Central memory CD4-positive, alpha-beta T cell (primary cell): ENCODE results near the gene ZNF479.
"Not testable (repeated sequence)": the region's sequence is repeated elsewhere in the genome, so short reads cannot be mapped to it uniquely, and the experiment has no call there.

ENCODE experiments used
- DNase-seq: peaks from one replicate; pipeline ENCODE4 v3.0.0; 2022
- total RNA-seq, 3 experiments: gene quantifications; one replicate each; lab custom pipeline; 2026; lab: John Stamatoyannopoulos, UW

The ZNF479 gene
- 0 reads per million in 3 experiments for total RNA-seq

DNA sequence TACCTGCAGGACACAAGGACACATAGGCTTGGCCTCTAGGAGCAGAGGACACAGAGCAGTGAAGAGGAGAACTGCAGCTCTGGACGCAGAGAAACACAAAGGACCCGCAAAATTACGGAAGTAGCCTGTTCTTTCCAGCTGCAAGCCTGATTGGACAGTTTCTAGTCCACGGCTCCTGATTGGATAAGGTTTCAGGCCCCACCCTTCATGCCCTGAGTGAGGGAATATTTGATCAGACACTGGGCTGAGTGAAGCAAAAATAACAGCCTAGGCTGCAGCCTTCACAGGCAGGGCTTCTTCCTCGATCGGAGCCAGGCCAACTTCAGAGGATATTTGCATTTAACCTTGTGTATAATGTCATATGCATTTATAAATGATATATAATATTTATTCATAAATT is at the start of gene ZNF479:
Gene ZNF479, minus strand, starts transcription at position 101 of the 400 bp plus-strand sequence. CDS start 112 bp downstream, outside the sequence.
- DNase-seq: not testable (repeated sequence)

DNA sequence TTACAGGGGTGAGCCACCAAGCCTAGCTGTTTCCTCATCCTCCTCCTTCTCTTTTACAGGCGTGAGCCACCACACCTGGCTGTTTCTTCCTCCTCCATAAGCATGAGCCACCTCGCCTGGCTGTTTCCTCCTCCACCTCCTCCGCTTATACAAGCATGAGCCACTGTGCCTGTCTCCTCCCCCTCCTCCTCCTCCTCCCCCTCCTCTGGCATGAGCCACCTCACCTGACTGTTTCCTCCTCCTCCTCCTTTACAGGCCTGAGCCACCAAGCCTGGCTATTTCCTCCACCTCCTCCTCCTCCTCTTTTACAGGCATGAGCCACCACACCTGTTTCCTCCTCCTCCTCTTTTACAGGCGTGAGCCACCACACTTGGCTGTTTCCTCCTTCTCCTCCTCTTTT is 49.8 kb upstream of the ZNF479 start:
- DNase-seq: no peak

DNA sequence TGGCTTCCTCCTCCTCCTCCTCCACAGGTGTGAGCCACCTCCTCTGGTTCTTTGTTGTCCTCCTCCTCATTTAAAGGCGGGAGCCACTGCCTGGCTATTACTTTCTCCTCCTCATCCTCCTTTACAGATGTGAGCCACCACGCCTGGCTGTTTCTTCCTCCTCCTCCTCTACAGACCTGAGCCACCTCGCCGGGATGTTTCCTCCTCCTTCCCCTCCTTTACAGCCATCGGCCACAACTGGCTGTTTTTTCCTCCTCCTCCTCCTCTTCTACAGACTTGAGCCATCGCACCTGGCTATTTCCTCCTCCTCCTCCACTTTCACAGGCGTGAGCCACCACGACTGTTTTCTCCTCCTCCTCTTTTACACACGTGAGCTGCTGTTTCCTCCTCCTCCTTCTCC is 49.0 kb upstream of the ZNF479 start:
- no peak for DNase-seq

DNA sequence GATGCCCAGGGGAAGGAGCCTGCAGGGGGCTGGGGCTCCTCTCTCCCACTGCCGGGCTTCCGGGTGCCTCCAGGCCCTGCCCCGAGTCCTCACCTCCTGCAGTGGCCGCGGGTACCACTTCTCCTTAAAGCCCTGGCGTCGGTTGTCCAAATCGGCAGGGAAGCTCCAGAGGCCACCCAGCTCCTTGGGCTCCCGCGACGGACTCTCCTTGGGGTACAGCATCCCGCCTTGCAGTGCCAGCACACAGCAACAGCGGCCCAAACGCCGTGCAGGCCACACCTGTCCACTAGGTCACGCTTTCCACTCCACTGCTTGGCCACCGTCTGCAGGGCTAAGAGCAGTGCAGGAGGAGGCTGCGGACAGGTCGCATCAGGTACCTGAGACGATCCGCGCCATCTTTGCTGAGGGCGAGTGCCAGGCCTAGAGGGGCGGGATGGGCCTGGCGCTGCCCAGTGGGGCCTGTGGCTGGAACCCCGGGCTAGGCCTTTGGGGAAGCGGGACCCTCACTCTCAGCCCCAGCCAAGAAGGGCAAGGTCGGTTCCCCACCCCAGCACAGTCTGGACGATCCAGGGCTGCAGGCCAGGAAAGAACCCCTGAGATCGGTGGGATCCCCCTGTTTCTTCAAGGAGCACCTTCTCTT is 47.7 kb upstream of the ZNF479 start:
- DNase-seq: no peak

DNA sequence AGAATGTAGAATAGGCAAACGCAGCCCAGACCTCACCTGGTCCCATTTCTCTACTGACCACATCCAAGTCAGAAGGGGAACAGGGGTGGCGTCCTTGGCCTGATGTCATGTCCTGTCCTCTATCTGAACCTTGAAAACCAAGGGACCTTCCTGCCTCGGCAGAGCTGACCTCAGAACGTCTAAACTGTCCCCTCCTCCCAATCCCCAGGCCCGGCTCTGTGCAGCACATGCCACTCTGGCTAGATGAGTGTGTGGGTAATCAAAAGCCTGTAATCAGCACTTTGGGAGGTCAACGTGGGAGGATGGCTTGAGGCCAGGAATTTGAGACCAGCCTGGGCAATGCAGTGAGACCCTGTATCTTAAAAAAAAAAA is 46.5 kb upstream of the ZNF479 start:
- no peak for DNase-seq

DNA sequence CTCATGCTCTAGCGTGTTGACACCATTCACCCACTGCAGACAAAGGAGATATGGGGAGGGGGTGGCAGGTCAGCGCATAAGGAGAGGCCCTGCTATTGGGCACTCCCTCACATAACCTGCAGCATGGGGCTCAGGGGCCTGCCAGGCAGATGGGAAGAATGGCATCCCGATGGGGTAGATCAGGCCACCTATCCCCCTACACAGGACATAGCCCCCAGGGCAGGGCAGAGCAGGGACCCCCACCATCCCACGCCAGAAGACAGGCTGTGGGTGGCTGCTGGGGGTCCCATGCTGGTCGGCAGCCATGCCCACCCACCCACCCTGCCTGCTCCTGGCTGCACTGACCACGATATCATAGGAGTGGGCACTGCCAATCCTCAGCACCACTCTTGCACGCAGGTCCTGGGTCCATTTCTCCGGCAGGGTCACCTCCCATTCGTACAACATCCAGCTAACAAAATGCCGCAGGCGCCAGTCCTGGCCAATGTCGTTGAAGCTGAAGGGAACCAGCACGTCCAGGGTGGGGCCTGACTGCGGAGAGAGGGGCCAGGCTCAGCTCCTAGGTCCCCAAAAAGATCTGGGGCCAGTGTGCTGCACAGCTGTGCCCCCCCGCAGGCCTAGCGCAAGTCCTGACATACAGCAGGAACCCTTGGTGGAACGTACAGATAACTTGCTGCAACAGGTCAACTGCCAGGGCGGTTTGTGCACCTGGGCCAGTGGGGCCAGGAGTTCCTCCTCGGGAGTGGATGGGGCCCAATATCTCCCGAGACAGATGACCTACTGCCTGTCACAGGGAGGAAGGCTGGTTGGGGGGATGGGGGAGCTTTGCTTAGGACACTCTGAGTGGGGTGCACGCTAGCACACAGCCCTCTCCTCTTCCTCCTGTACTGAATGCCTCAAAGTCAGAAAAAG is 45.9 kb upstream of the ZNF479 start:
- no peak for DNase-seq

DNA sequence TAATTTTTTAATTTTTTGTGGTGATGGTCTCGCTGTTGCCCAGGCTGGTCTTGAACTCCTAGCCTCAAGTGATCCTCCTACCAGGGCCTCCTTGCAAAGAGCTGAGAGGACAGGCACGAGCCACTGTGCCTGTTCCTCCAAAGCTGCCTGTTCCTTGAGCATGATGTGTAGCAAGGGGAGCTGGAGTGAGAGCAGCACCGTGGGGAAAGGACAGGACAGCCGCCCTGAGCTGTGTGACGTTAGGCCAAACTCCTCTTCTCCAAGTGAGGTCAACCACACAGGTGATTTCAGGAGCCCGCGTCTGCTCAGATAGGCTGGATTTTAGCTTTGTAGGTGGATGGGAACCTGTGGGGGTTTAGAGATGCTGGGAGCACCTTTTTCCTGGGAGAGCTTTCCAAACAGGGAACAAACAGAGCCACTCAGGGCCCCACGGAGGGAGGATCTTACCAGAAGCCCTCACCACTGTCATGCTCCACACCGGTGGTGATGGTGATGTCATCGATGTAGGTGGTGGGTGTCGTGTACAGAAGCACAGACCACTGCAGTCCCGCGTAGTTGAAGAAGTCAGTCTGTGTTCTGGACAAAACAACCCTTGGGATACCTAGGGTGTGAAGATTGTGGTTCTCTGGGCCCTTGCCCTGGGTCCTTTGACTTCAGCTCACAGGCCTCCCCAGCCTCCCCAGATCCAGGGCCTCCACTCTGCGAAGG is 44.8 kb upstream of the ZNF479 start:
- DNase-seq: no peak

DNA sequence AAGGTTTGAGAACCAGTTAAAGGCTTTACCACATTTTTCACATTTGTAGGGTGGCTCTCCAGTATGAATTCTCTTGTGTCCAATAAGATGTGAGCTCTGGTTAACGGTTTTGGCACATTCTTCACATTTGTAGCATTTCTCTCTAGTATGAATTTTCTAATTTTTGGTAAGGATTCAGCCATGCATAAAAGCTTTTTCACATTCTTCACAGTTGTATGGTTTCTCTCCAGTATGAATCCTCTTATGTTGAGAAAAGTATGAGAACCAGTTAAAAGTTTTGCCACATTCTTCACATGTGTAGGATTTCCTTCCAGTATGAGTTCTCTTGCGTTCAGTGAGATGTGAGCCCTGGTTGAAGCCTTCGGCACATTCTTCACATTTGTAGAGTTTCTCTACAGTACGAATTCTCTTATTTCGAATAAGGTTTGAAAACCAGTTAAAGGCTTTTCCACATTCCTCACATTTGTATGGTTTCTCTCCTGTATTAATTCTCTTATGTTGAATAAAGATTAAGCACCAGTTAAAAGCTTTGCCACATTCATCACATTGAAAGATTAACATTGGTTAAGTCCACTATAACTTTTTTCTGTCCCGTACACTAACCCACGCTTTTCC is 33.2 kb upstream of the ZNF479 start:
- DNase-seq: no peak

DNA sequence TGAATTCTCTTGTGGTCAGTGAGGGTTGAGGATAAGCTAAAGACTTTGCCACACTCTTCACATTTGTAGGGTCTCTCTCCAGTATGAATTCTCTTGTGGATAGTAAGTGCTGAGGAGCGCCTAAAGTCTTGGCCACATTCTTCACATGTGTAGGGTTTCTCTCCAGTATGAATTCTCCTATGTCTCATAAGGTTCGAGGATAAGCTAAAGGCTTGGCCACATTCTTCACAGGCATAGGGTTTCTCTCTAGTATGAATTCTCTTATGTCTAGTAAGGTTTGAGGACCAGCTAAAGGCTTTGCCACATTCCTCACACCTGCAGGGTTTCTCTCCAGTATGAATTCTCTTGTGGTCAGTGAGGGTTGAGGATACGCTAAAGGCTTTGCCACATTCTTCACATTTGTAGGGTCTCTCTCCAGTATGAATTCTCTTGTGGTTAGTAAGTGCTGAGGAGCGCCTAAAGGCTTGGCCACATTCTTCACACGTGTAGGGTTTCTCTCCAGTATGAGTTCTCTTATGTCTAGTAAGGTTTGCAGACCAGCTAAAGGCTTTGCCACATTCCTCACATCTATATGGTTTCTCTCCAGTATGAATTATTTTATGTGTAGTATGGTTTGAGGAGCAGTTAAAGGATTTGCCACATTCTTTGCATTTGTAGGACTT is 12.0 kb downstream of the ZNF479 start:
- not testable (repeated sequence) for DNase-seq
